ENCODE measurements around the gene RNASE8. TPM values are rescaled to one million over a fixed set of nuclear protein-coding genes. Genes with fewer than 3 reads are reported as not detected.

The RNASE8 gene
- total RNA-seq, 4 donors from 2014 or later = not detected

DNA sequence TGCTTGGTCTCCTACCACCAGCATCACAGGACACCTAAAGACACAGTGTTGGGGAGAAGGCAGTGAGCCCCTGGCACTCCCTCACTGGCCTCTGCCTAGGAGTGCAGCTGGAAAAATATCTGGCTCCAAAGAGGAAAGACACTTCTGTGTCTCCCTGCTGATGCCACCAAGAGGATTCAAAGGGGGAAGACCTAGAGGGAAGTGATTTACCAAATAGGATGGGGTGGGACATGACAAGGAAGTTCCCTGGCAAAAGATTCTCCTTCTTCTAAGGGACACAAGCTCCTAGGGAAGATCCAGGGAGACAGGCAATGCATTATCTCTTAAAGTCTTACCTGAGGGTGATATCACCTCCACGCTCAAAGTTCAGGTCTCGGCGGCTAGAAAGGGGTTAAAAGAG, 38.8 kb upstream of the RNASE8 start:
- H3K27ac ChIP-seq = peak overlapping the region; percentile 97 to 100 (median 100)
- ATAC-seq (no peak), DNase-seq (no peak)
- in situ Hi-C loops (cut with MboI; ENCODE audit: low sequenced_read_pairs in 4 of 4) = loop anchor here (10.0 kb wide), 2 partner anchors 76 to 86 kb away; partner anchors contain the start of genes TMEM253 (in 2 of the 4) and ZNF219 (in 2 of the 4)
- no peaks in the 10 kb centered on the region for H3K9me3 ChIP-seq
- peaks cover 0 to 74% of the 10 kb centered on the region in 2 donors for H3K36me3 ChIP-seq
- H3K4me1 ChIP-seq = peaks cover 81 to 96% of the 10 kb centered on the region in 2 donors
- no peak overlapping the region for H3K4me3 ChIP-seq
- TF ChIP-seq POLR2A (IDR thresholded peaks at IDR 0.05) = no peak
- TF ChIP-seq, protein P1, sequence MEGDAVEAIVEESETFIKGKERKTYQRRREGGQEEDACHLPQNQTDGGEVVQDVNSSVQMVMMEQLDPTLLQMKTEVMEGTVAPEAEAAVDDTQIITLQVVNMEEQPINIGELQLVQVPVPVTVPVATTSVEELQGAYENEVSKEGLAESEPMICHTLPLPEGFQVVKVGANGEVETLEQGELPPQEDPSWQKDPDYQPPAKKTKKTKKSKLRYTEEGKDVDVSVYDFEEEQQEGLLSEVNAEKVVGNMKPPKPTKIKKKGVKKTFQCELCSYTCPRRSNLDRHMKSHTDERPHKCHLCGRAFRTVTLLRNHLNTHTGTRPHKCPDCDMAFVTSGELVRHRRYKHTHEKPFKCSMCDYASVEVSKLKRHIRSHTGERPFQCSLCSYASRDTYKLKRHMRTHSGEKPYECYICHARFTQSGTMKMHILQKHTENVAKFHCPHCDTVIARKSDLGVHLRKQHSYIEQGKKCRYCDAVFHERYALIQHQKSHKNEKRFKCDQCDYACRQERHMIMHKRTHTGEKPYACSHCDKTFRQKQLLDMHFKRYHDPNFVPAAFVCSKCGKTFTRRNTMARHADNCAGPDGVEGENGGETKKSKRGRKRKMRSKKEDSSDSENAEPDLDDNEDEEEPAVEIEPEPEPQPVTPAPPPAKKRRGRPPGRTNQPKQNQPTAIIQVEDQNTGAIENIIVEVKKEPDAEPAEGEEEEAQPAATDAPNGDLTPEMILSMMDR (IDR thresholded peaks at IDR 0.05 in 4 of 5, conservative IDR thresholded peaks at IDR 0.05 in 1 of 5) = no peak
- intact Hi-C loops (cut with DNase I; ENCODE audit: low total_unique reads) = no loop called here
- H3K27me3 ChIP-seq = no peaks in the 10 kb centered on the region

DNA sequence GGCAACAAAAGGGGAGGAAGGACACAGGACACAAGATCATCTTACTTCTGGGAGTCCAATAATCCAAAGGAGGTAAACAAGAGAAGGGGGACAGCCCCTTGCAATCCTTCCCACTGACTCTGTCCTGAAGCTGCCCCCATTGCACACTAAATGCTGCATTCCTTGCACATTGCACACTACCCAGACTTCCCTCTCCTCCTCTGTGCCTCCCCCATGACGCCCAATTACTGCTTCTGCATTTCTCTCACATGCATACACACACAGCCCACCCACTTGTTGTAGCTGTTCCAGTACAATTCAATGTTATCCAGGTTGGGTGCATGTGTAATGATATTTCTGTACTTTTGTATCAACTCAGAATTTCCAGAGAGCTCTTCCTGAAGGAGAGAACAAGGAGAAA, 38.3 kb upstream of the RNASE8 start:
- in situ Hi-C loops (cut with MboI; ENCODE audit: low sequenced_read_pairs in 4 of 4) = loop anchor here (10.0 kb wide), 2 partner anchors 75 to 85 kb away; partner anchors contain the start of genes TMEM253 (in 2 of the 4) and ZNF219 (in 2 of the 4)
- intact Hi-C loops (cut with DNase I; ENCODE audit: low total_unique reads) = no loop called here
- DNase-seq (no peak), ATAC-seq (no peak)
- no peaks in the 10 kb centered on the region for H3K27me3 ChIP-seq
- peaks cover 87 to 95% of the 10 kb centered on the region in 2 donors for H3K4me1 ChIP-seq
- H3K4me3 ChIP-seq = peak overlapping the region in 1 of 4 donors; percentile 16
- peak overlapping the region; percentile 97 to 100 (median 100) for H3K27ac ChIP-seq
- peaks cover 0 to 74% of the 10 kb centered on the region in 2 donors for H3K36me3 ChIP-seq
- H3K9me3 ChIP-seq = no peaks in the 10 kb centered on the region
- TF ChIP-seq, protein P1 (IDR thresholded peaks at IDR 0.05 in 4 of 5, conservative IDR thresholded peaks at IDR 0.05 in 1 of 5) = no peak
- TF ChIP-seq POLR2A (IDR thresholded peaks at IDR 0.05) = no peak

DNA sequence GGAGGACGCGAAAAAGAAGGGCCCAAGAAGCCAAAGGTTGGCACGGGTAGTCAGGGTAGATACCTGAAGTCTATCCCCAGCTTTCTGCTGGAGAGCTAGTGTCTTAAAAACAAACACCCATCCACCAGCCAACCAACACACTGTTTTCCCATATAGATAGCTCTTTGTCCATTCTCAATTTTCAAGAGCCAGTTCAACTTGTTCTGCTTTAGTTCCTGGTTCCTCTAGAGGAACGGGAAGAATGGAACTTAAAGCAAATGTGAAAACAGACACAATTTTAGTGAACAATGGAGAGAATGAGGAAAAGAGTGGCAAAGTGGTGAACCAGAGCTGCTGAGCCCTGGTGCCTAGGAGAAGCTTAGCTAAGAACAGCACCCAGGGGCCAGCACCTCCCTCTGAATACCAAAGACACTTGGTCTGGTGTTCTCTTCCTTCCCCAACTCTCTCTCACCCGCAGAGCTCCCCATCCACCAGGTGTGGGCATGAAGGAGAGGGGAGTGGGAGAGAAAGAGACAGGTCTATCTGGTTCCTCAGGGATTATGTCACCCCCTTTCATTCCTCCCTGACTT, 36.6 kb upstream of the RNASE8 start:
- Histone ChIP-seq H3K27me3 (no peaks in the 10 kb centered on the region), H3K27ac (peak overlapping the region; percentile 97 to 100 (median 100)), H3K4me1 (peaks cover 77 to 81% of the 10 kb centered on the region in 2 donors), H3K36me3 (peaks cover 0 to 74% of the 10 kb centered on the region in 2 donors), H3K9me3 (no peaks in the 10 kb centered on the region), H3K4me3 (peak overlapping the region in 3 of 4 donors; percentile 99)
- intact Hi-C loops (cut with DNase I; ENCODE audit: low total_unique reads) (no loop called here), in situ Hi-C loops (cut with MboI; ENCODE audit: low sequenced_read_pairs in 4 of 4) (no loop called here)
- ATAC-seq = no peak
- TF ChIP-seq, protein P1 (IDR thresholded peaks at IDR 0.05 in 4 of 5, conservative IDR thresholded peaks at IDR 0.05 in 1 of 5) = no peak
- TF ChIP-seq POLR2A (IDR thresholded peaks at IDR 0.05) = no peak
- DNase-seq = no peak

DNA sequence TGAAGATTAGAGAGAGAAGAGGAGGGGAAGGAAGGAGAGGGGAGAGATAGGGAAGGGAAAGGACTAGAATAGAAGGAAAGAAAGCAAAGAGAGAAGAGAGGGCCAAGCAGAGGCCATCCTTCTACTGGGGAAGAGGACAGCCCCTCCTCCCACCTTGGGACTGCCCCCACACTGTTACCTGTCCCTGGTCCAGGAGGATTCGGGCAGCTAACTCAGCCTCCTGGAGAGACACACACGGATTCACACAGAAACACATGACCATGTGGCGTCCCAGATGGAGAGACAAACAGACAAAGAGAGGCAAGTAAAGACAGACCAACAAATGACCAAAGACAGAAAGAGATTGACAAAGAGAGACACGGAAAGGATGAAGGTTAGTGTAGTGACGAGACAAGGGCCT, 34.9 kb upstream of the RNASE8 start:
- DNase-seq = no peak
- peaks cover 77 to 81% of the 10 kb centered on the region in 2 donors for H3K4me1 ChIP-seq
- H3K4me3 ChIP-seq = peak overlapping the region; percentile 95 to 99 (median 99)
- peaks cover 0 to 58% of the 10 kb centered on the region in 2 donors for H3K36me3 ChIP-seq
- ATAC-seq = no peak
- H3K9me3 ChIP-seq = no peaks in the 10 kb centered on the region
- no peak for TF ChIP-seq POLR2A (IDR thresholded peaks at IDR 0.05)
- TF ChIP-seq, protein P1 (IDR thresholded peaks at IDR 0.05 in 4 of 5, conservative IDR thresholded peaks at IDR 0.05 in 1 of 5) = no peak
- peak overlapping the region; percentile 97 to 100 (median 100) for H3K27ac ChIP-seq
- in situ Hi-C loops (cut with MboI; ENCODE audit: low sequenced_read_pairs in 4 of 4) (no loop called here), intact Hi-C loops (cut with DNase I; ENCODE audit: low total_unique reads) (no loop called here)
- no peaks in the 10 kb centered on the region for H3K27me3 ChIP-seq
